ENCODE results near the gene CDK5R2.

Gene CDK5R2

GRCh38 chr2:219000569-219000960, 41.1 kb downstream of the CDK5R2 start:
- H3K27ac ChIP-seq, result no peak overlapping the region
- H3K4me3 ChIP-seq, result no peak overlapping the region

GRCh38 chr2:219001100-219001576, 41.7 kb downstream of the CDK5R2 start:
- peak overlapping the region in 1 of 21 experiments; percentile 14 for H3K27ac ChIP-seq
- peak overlapping the region in 5 of 7 experiments; percentile 8 to 20 (median 11) for H3K4me3 ChIP-seq

GRCh38 chr2:219001577-219002394, 42.3 kb downstream of the CDK5R2 start:
- H3K4me3 ChIP-seq, result peak overlapping the region in 5 of 7 experiments; percentile 8 to 20 (median 11)
- H3K27ac ChIP-seq, result peak overlapping the region in 1 of 21 experiments; percentile 14

GRCh38 chr2:219002395-219003266, 43.2 kb downstream of the CDK5R2 start:
- H3K4me3 ChIP-seq, result peak overlapping the region in 3 of 7 experiments; percentile 0 to 18 (median 4)

GRCh38 chr2:219003267-219003634, 43.8 kb downstream of the CDK5R2 start:
- no peak overlapping the region for H3K27ac ChIP-seq
- H3K4me3 ChIP-seq, result peak overlapping the region in 1 of 7 experiments; percentile 2

More at GRCh38 chr2:219002395-219003266, 43.2 kb downstream of the CDK5R2 start:
- H3K27ac ChIP-seq, result no peak overlapping the region

GRCh38 chr2:219003979-219004378, 44.5 kb downstream of the CDK5R2 start:
- H3K4me3 ChIP-seq, result no peak overlapping the region
- no peak overlapping the region for H3K27ac ChIP-seq

GRCh38 chr2:219009294-219009693, 49.8 kb downstream of the CDK5R2 start:
- Histone ChIP-seq H3K4me3 (no peak overlapping the region), H3K27ac (no peak overlapping the region)

- H3K27ac ChIP-seq, result no peak overlapping the region
- H3K4me3 ChIP-seq, result no peak overlapping the region
Measured at GRCh38 chr2:219010162-219010756, 50.8 kb downstream of the CDK5R2 start.

GRCh38 chr2:219010873-219011272, 51.4 kb downstream of the CDK5R2 start:
- Histone ChIP-seq H3K27ac (no peak overlapping the region), H3K4me3 (no peak overlapping the region)

All from skin epidermis (tissue), 12 donors.